ENCODE results near the gene MRPS17. TPM values are rescaled to one million over a fixed set of nuclear protein-coding genes. Genes with fewer than 3 reads are reported as not detected.

MRPS17 gene
- polyA plus RNA-seq, 1 experiment = 8.5 TPM

GRCh38 chr7:55953707-55954475, 2.2 kb downstream of the MRPS17 start:
- no peak overlapping the region for H3K4me3 ChIP-seq (ENCODE audit: low read depth, low read length)
- CTCF ChIA-PET = no interaction called here
- no peaks in the 10 kb centered on the region for H3K27me3 ChIP-seq (ENCODE audit: control insufficient read depth, insufficient read depth, low read length)
- H3K36me3 ChIP-seq (ENCODE audit: control insufficient read depth, insufficient read depth, low read length) = peaks cover 2% of the 10 kb centered on the region; the same call in 1 of the 2 replicates
- no peak for DNase-seq (ENCODE audit: low read depth)
- no peak for TF ChIP-seq CTCF (IDR thresholded peaks at IDR 0.05; ENCODE audit: insufficient read depth, low read depth, low read length)
- POLR2A ChIA-PET = no interaction called here

GRCh38 chr7:55957190-55957589, 5.5 kb downstream of the MRPS17 start:
- peaks cover 2% of the 10 kb centered on the region; the same call in 1 of the 2 replicates for H3K36me3 ChIP-seq (ENCODE audit: control insufficient read depth, insufficient read depth, low read length)
- no peak overlapping the region for H3K4me3 ChIP-seq (ENCODE audit: low read depth, low read length)
- POLR2A ChIA-PET = no interaction called here
- TF ChIP-seq CTCF (IDR thresholded peaks at IDR 0.05; ENCODE audit: insufficient read depth, low read depth, low read length) = no peak
- DNase-seq (ENCODE audit: low read depth) = no peak
- CTCF ChIA-PET = interaction anchor here (0.6 to 1.0 kb wide), 2 partner anchors 330 to 342 kb away, joined by 3 read pairs; no protein-coding TSS in a partner anchor
- H3K27me3 ChIP-seq (ENCODE audit: control insufficient read depth, insufficient read depth, low read length) = no peaks in the 10 kb centered on the region

- POLR2A ChIA-PET = interaction anchor here (0.6 kb wide), 1 partner anchor 393 kb away, joined by 3 read pairs; no protein-coding TSS in a partner anchor
- DNase-seq (ENCODE audit: low read depth) = no peak
- no peak for TF ChIP-seq CTCF (IDR thresholded peaks at IDR 0.05; ENCODE audit: insufficient read depth, low read depth, low read length)
- Histone ChIP-seq H3K4me3 (ENCODE audit: low read depth, low read length) (no peak overlapping the region), H3K27me3 (ENCODE audit: control insufficient read depth, insufficient read depth, low read length) (no peaks in the 10 kb centered on the region), H3K36me3 (ENCODE audit: control insufficient read depth, insufficient read depth, low read length) (0 out of 2 replicates have a peak, but pooled peaks cover under 1% of the 10 kb centered on the region)
- CTCF ChIA-PET = interaction anchor here (1.6 kb wide), 1 partner anchor 321 kb away, joined by 5 read pairs; no protein-coding TSS in a partner anchor
Measured at GRCh38 chr7:55962014-55962413, 10.3 kb downstream of the MRPS17 start.

- no peaks in the 10 kb centered on the region for H3K27me3 ChIP-seq (ENCODE audit: control insufficient read depth, insufficient read depth, low read length)
- 0 out of 2 replicates have a peak, but pooled peaks cover 1% of the 10 kb centered on the region for H3K36me3 ChIP-seq (ENCODE audit: control insufficient read depth, insufficient read depth, low read length)
- ChIA-PET POLR2A (interaction anchor here (0.6 kb wide), 1 partner anchor 100 kb away, joined by 3 read pairs; the partner anchor contains the start of gene SUMF2), CTCF (interaction anchor here (0.6 to 1.9 kb wide), 18 partner anchors 9 to 979 kb away, joined by 3 to 26 read pairs (median 3); partner anchors contain the start of gene PSPH)
- H3K4me3 ChIP-seq (ENCODE audit: low read depth, low read length) = peak overlapping the region; percentile 44
- no peak for TF ChIP-seq CTCF (IDR thresholded peaks at IDR 0.05; ENCODE audit: insufficient read depth, low read depth, low read length)
- no peak for DNase-seq (ENCODE audit: low read depth)
Measured at GRCh38 chr7:55963584-55964168, 12.0 kb downstream of the MRPS17 start.
